Activated naive CD4-positive, alpha-beta T cell treated with anti-CD3 and anti-CD28 coated beads, Interleukin-2, amount 50 U/mL, for 16 hours (primary cell): ENCODE measurements around the gene GMIP.
"Not testable (repeated sequence)": the region's sequence is repeated elsewhere in the genome, so short reads cannot be mapped to it uniquely, and the experiment has no call there.

ENCODE experiments used
- DNase-seq: peaks from one replicate; pipeline ENCODE4 v3.0.0-alpha.2; 2020

Gene GMIP

GRCh38 chr19:19635313-19635702, 8.1 kb downstream of the GMIP start:
- DNase-seq, result no peak

- no peak for DNase-seq
Observed at GRCh38 chr19:19634516-19635312, 8.7 kb downstream of the GMIP start.

- DNase-seq, result no peak
Observed at GRCh38 chr19:19633711-19634515, 9.5 kb downstream of the GMIP start.

- no peak for DNase-seq
Observed at GRCh38 chr19:19632661-19633060, 10.8 kb downstream of the GMIP start.

- no peak for DNase-seq
Observed at GRCh38 chr19:19631346-19631745, 12.1 kb downstream of the GMIP start.

- no peak for DNase-seq
Observed at GRCh38 chr19:19630426-19630825, 13.0 kb downstream of the GMIP start.

- no peak for DNase-seq
Observed at GRCh38 chr19:19630062-19630414, 13.4 kb downstream of the GMIP start.

- DNase-seq, result peak; percentile 45
Observed at GRCh38 chr19:19628501-19629134, 14.8 kb downstream of the GMIP start.

GRCh38 chr19:19627621-19628500, 15.6 kb downstream of the GMIP start, which contains the start of gene LPAR2:
LPAR2 (minus strand) TSS chr19:19628220; CDS start chr19:19627275, 945 bp downstream.
- peak; percentile 75 for DNase-seq

GRCh38 chr19:19626516-19627472, 16.7 kb downstream of the GMIP start:
- DNase-seq, result no peak

GRCh38 chr19:19624032-19624570, 19.4 kb downstream of the GMIP start:
- no peak for DNase-seq

GRCh38 chr19:19623383-19623782, 20.1 kb downstream of the GMIP start:
- DNase-seq, result no peak

GRCh38 chr19:19619849-19620210, 23.6 kb downstream of the GMIP start:
- DNase-seq, result no peak

- DNase-seq, result no peak
Observed at GRCh38 chr19:19619181-19619848, 24.1 kb downstream of the GMIP start.

- peak; percentile 99 for DNase-seq
Observed at GRCh38 chr19:19618219-19619051, 25.0 kb downstream of the GMIP start, which contains the start of gene PBX4. PBX4 (minus strand) TSS chr19:19618687; CDS start chr19:19618629, 58 bp downstream.

- DNase-seq, result no peak
Observed at GRCh38 chr19:19615086-19615485, 28.4 kb downstream of the GMIP start.

GRCh38 chr19:19613506-19613905, 30.0 kb downstream of the GMIP start:
- no peak for DNase-seq

GRCh38 chr19:19610376-19611202, 32.9 kb downstream of the GMIP start:
- DNase-seq, result no peak

GRCh38 chr19:19606686-19607085, 36.8 kb downstream of the GMIP start:
- DNase-seq, result not testable (repeated sequence)
